Tibial artery (tissue), 4 donors: ENCODE data around the gene GRIN3B.

Experiments
- DNase-seq, 2 donors: peaks; one replicate each; pipeline ENCODE4 v3.0.0-alpha.2; 2019
- H3K27ac ChIP-seq, 2 donors: fragments of 200-600 bp; sonication (generic) in 1 of 2; 1 replicate in 1 of 2; 2 replicates in 1 of 2; pipeline ENCODE4 v1.5.1; 2018 to 2019; ENCODE audit warnings: mild to moderate bottlenecking in 1 of 2
- H3K27me3 ChIP-seq, 2 donors: fragments of 200-600 bp; sonication (generic) in 1 of 2; one replicate each; pipeline versions ENCODE4 v1.5.1 to v1.6.0; 2016 to 2019
- H3K36me3 ChIP-seq, 3 donors: fragments of 200-600 bp; sonication (generic) in 2 of 3; one replicate each; pipeline ENCODE4 v1.5.1; 2016 to 2019; ENCODE audit warnings: mild to moderate bottlenecking in 2 of 3
- H3K4me1 ChIP-seq, 4 donors: fragments of 200-600 bp; sonication (generic) in 2 of 4; 1 replicate in 3 of 4; 2 replicates in 1 of 4; pipeline ENCODE4 v1.5.1; 2016 to 2019
- H3K4me3 ChIP-seq, 2 donors: fragments of 200-600 bp; sonication (generic) in 1 of 2; 1 replicate in 1 of 2; 2 replicates in 1 of 2; pipeline ENCODE4 v1.5.1; 2018 to 2019; ENCODE audit warnings: mild to moderate bottlenecking in 2 of 2
- H3K9me3 ChIP-seq, 3 donors: fragments of 200-600 bp; sonication (generic) in 1 of 3; one replicate each; pipeline ENCODE4 v1.5.1; 2016 to 2019
- intact Hi-C: fragments of 100-400 bp; cut with DNase I; formaldehyde crosslinking; loops from one replicate; pipeline ENCODE4 v1.15.0; 2023; ENCODE audit warnings: low total_unique reads
- TF ChIP-seq, protein P1 (sequence below), 2 experiments: fragments of 200-600 bp in 1 of 2; fragments of 450-650 bp in 1 of 2; IDR thresholded peaks; one replicate each; pipeline ENCODE4 v1.5.1; 2017 to 2019; ENCODE audit warnings: antibody characterized with exemption in 2 of 2, mild to moderate bottlenecking in 1 of 2, moderate library complexity in 1 of 2

GRIN3B gene

DNA sequence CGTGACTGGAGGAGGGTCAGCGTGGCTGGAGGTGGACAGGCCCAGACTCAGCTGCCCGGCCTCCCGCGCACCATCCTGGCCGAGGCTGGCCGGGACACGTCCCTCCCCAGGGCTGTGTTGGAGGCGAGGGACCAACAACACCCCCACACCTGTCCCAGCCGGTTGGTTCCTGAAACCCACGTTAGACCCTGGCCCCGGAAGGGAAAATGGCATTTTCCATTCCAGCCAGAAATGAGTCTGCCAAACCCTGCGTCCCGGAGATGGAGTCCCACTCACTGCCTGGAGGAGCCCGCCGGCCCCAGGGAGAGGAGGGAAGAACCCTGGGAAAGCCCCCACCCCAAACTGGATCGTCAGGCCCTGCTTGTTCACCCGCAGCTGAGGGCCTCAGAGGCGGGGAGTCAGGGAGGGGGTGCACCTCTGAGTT, 20.9 kb upstream of the GRIN3B start:
- Histone ChIP-seq H3K27me3 (peaks cover 0 to 42% of the 10 kb centered on the region in 2 donors), H3K36me3 (no peaks in the 10 kb centered on the region), H3K9me3 (no peaks in the 10 kb centered on the region), H3K4me1 (peaks cover 0 to 20% (median 15%) of the 10 kb centered on the region in 4 donors), H3K4me3 (no peak overlapping the region), H3K27ac (no peak overlapping the region)
- TF ChIP-seq, protein P1, sequence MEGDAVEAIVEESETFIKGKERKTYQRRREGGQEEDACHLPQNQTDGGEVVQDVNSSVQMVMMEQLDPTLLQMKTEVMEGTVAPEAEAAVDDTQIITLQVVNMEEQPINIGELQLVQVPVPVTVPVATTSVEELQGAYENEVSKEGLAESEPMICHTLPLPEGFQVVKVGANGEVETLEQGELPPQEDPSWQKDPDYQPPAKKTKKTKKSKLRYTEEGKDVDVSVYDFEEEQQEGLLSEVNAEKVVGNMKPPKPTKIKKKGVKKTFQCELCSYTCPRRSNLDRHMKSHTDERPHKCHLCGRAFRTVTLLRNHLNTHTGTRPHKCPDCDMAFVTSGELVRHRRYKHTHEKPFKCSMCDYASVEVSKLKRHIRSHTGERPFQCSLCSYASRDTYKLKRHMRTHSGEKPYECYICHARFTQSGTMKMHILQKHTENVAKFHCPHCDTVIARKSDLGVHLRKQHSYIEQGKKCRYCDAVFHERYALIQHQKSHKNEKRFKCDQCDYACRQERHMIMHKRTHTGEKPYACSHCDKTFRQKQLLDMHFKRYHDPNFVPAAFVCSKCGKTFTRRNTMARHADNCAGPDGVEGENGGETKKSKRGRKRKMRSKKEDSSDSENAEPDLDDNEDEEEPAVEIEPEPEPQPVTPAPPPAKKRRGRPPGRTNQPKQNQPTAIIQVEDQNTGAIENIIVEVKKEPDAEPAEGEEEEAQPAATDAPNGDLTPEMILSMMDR (IDR thresholded peaks at IDR 0.05): no peak
- intact Hi-C loops: no loop called here
- DNase-seq: no peak

DNA sequence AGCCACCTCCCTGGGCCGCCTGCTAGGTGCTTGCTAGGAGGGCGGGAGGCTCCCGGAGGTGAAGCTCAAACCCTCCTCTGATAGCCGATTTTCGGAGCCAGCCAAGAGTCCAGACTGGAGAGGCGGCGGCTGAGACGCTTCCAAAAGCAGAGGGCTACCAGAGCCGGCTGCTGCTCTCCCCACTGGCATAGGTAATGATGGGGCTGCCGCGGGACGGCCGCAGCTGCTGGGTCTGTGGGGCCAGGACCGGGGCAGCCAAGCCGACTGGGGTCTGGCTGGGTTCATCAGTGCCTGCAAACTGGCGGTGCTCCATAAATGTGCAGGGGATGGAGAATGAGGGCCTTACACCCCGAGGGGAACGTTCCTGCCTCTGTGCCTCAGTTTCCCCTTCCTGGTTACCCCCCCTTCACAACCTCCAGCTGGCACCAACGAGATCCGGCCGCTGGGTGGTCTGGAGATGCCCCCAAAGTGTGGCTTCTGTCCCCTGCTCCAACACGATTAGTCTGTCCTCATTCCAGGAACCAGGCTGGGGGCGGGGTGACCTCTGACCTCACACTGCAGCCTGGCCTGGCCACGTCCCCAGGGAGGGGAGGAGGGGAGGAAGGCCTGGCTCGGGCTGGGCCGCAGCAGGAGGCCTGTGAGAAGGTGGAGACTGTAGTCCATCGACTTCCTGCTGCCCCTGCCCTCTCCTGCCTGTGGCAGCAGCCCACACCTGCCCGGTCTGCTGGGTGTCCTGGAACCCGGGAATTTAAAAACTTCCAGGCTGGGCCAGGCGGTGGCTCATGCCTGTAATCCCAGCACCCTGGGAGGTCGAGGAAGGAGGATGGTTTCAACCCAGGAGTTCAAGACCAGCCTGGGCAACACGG, 19.9 kb upstream of the GRIN3B start:
- Histone ChIP-seq H3K9me3 (no peaks in the 10 kb centered on the region), H3K27ac (no peak overlapping the region), H3K36me3 (no peaks in the 10 kb centered on the region), H3K4me3 (no peak overlapping the region), H3K27me3 (peaks cover 0 to 33% of the 10 kb centered on the region in 2 donors), H3K4me1 (peaks cover 0 to 29% (median 19%) of the 10 kb centered on the region in 4 donors)
- DNase-seq: no peak
- TF ChIP-seq, protein P1 (IDR thresholded peaks at IDR 0.05): no peak
- intact Hi-C loops: loop anchor here (5.0 to 10.0 kb wide), 2 partner anchors 126 to 213 kb away; partner anchors contain the start of genes CFD and ELANE

DNA sequence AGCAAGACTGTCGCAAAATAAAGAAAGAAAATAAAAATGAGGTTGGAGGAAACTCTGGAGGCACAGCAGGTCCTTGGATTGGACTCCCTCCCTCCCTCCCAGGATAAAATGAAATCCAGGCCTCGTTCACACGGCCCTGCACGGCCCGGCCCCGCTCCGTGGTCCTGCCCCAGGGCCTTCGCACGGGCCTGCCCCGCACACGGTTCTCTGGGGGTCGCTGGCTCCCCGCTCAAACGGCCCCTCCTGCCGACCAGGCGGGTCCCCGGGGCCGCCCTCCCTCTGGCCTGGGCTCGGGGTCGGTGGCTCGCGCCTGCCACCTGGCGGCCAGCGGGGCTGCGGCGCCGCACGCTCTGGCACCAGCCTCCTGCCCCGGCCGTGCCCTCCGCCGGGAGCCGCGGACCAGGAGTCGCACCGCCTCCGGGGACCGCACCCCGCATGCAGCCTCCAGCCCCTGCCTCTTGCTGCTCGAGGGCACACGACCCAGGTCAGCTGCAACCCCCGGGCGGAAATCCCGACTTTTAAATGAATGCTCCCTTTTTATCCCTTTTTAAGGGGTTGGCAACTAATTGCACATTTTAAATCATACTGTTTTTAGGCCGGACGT, 17.6 kb upstream of the GRIN3B start:
- DNase-seq: peak; percentile 41 to 79
- intact Hi-C loops: loop anchor here (1.0 to 10.0 kb wide), 3 partner anchors 60 to 215 kb away; partner anchors contain the start of genes CFD and ELANE
- peaks cover 0 to 21% (median 15%) of the 10 kb centered on the region in 3 donors for H3K36me3 ChIP-seq
- H3K27ac ChIP-seq: peak overlapping the region in 1 of 2 donors; percentile 87
- peaks cover 0 to 35% (median 20%) of the 10 kb centered on the region in 4 donors for H3K4me1 ChIP-seq
- H3K27me3 ChIP-seq: peaks cover 0 to 22% of the 10 kb centered on the region in 2 donors
- peak overlapping the region; percentile 19 to 46 for H3K4me3 ChIP-seq
- TF ChIP-seq, protein P1 (IDR thresholded peaks at IDR 0.05): peak; percentile 89 to 99
- H3K9me3 ChIP-seq: no peaks in the 10 kb centered on the region

DNA sequence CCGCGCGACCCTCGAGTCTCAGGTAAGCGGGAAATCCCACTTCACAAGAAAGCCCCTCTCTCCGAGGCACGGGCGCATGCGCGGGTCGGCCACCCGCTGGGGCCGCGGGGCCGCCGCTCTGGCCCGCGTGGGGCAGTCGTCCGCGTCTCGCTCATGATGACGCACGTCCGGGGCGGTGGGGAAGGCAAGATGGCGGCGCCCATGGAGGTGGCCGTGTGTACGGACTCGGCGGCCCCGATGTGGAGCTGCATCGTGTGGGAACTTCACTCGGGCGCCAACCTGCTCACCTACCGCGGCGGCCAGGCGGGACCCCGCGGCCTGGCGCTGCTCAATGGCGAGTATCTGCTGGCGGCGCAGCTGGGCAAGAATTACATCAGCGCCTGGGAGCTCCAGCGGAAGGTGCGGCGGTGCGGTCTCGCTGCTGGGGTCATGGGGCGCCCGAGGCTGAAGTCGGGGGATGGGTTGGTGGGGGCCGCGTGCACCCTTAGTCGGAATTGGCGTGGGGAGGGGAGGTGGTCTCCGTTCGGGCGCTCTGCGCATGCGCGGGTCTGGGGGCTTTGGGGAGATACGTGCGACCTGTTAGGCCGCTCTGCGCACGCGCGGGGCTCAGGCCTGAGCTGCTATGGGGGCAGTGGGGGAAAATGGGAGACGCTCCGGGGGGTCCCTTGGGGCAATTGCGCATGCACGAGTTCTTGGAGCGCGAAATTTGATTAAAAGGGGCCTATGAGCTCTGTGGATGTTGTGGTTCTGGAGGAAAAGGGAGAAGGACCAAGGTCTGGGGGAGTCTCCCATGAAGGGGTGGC, 15.9 kb upstream of the GRIN3B start, which contains the start of gene WDR18:
Gene WDR18 (plus strand): TSS at position 181 of the 803 bp plus-strand sequence. CDS start 9 bp downstream, at position 190.
- Histone ChIP-seq H3K4me3 (peak within 1 kb of the TSS; percentile 94 to 96), H3K4me1 (peaks cover 0 to 35% (median 20%) of the 10 kb centered on the region in 4 donors), H3K36me3 (peaks cover 3 to 32% (median 28%) of the 10 kb centered on the region in 3 donors), H3K27ac (peak within 1 kb of the TSS; percentile 82 to 87), H3K9me3 (no peaks in the 10 kb centered on the region), H3K27me3 (peaks cover 0 to 11% of the 10 kb centered on the region in 2 donors)
- intact Hi-C loops: loop anchor here (5.0 to 10.0 kb wide), 2 partner anchors 130 to 217 kb away; partner anchors contain the start of genes CFD and ELANE
- DNase-seq: peak; percentile 93 to 96
- TF ChIP-seq, protein P1 (IDR thresholded peaks at IDR 0.05): peak in 1 of 2 experiments; percentile 44

DNA sequence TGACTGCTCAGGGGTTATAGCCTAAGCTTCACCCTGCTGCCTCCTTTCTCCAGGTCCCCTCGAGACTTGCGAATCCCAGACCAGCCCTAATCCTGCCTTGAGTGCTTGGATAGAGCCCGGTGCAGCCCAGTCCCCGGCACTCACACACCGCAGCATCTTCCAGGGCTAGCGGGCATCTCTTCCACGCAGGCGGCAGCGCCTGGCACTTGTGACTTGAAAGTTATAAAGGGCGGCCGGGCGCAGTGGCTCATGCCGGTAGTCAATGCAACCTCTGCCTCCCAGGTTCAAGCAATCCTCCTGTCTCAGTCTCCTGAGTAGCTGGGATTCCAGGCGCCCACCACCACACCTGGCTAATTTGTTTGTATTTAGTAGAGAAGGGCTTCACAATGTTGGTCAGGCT, 14.1 kb upstream of the GRIN3B start:
- intact Hi-C loops: loop anchor here (10.0 kb wide), 1 partner anchor 131 kb away; the partner anchor contains the start of genes CFD and ELANE
- H3K36me3 ChIP-seq: peaks cover 19 to 49% (median 41%) of the 10 kb centered on the region in 3 donors

More for the DNA sequence above, 14.1 kb upstream of the GRIN3B start:
- Histone ChIP-seq H3K27ac (no peak overlapping the region), H3K9me3 (no peaks in the 10 kb centered on the region), H3K4me1 (peaks cover 0 to 31% (median 20%) of the 10 kb centered on the region in 4 donors), H3K27me3 (no peaks in the 10 kb centered on the region), H3K4me3 (no peak overlapping the region)
- TF ChIP-seq, protein P1 (IDR thresholded peaks at IDR 0.05): no peak
- no peak for DNase-seq
